Measurements from ENCODE around the gene CMTM2. TPM values are rescaled to one million over a fixed set of nuclear protein-coding genes. Genes with fewer than 3 reads are reported as not detected.

CMTM2 gene
- total and polyA plus RNA-seq, 9 of the 15 experiments (the other 6 are each of a cell fraction or from before 2014, with no cell fraction given): not detected

- no peak for TF ChIP-seq ZNF280B (CRISPR knock-in tag; IDR thresholded peaks at IDR 0.05)
- TF ChIP-seq ZBED1 (IDR thresholded peaks at IDR 0.05): 0 out of 2 replicates have a peak, but pooled peaks have one; percentile 40
- TF ChIP-seq, protein P1, sequence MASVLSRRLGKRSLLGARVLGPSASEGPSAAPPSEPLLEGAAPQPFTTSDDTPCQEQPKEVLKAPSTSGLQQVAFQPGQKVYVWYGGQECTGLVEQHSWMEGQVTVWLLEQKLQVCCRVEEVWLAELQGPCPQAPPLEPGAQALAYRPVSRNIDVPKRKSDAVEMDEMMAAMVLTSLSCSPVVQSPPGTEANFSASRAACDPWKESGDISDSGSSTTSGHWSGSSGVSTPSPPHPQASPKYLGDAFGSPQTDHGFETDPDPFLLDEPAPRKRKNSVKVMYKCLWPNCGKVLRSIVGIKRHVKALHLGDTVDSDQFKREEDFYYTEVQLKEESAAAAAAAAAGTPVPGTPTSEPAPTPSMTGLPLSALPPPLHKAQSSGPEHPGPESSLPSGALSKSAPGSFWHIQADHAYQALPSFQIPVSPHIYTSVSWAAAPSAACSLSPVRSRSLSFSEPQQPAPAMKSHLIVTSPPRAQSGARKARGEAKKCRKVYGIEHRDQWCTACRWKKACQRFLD (CRISPR knock-in tag; IDR thresholded peaks at IDR 0.05): no peak
- TF ChIP-seq ZBTB43 (CRISPR knock-in tag; IDR thresholded peaks at IDR 0.05): no peak
- TF ChIP-seq JUNB (CRISPR knock-in tag; conservative IDR thresholded peaks at IDR 0.05): no peak
- TF ChIP-seq ZNF507 (tag; conservative IDR thresholded peaks at IDR 0.05): no peak
- TF ChIP-seq, protein P2, sequence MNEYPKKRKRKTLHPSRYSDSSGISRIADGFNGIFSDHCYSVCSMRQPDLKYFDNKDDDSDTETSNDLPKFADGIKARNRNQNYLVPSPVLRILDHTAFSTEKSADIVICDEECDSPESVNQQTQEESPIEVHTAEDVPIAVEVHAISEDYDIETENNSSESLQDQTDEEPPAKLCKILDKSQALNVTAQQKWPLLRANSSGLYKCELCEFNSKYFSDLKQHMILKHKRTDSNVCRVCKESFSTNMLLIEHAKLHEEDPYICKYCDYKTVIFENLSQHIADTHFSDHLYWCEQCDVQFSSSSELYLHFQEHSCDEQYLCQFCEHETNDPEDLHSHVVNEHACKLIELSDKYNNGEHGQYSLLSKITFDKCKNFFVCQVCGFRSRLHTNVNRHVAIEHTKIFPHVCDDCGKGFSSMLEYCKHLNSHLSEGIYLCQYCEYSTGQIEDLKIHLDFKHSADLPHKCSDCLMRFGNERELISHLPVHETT (CRISPR knock-in tag; conservative IDR thresholded peaks at IDR 0.05 in 1 of 2, IDR thresholded peaks at IDR 0.05 in 1 of 2): peak in 1 of 2 experiments; percentile 54; a peak in 2 of 4 replicates
- no peak for TF ChIP-seq ZNF316 (IDR thresholded peaks at IDR 0.05)
- TF ChIP-seq L3MBTL2 (IDR thresholded peaks at IDR 0.05): peak; percentile 100
- peak; percentile 76 for TF ChIP-seq USF1 (CRISPR knock-in tag; IDR thresholded peaks at IDR 0.05)
- TF ChIP-seq ZFP36 (IDR thresholded peaks at IDR 0.05; ENCODE audit: low read depth, low read length, partially characterized antibody): peak; percentile 26
- peak; percentile 93 for TF ChIP-seq POLR2A (conservative IDR thresholded peaks at IDR 0.05)
- TF ChIP-seq, protein P3, sequence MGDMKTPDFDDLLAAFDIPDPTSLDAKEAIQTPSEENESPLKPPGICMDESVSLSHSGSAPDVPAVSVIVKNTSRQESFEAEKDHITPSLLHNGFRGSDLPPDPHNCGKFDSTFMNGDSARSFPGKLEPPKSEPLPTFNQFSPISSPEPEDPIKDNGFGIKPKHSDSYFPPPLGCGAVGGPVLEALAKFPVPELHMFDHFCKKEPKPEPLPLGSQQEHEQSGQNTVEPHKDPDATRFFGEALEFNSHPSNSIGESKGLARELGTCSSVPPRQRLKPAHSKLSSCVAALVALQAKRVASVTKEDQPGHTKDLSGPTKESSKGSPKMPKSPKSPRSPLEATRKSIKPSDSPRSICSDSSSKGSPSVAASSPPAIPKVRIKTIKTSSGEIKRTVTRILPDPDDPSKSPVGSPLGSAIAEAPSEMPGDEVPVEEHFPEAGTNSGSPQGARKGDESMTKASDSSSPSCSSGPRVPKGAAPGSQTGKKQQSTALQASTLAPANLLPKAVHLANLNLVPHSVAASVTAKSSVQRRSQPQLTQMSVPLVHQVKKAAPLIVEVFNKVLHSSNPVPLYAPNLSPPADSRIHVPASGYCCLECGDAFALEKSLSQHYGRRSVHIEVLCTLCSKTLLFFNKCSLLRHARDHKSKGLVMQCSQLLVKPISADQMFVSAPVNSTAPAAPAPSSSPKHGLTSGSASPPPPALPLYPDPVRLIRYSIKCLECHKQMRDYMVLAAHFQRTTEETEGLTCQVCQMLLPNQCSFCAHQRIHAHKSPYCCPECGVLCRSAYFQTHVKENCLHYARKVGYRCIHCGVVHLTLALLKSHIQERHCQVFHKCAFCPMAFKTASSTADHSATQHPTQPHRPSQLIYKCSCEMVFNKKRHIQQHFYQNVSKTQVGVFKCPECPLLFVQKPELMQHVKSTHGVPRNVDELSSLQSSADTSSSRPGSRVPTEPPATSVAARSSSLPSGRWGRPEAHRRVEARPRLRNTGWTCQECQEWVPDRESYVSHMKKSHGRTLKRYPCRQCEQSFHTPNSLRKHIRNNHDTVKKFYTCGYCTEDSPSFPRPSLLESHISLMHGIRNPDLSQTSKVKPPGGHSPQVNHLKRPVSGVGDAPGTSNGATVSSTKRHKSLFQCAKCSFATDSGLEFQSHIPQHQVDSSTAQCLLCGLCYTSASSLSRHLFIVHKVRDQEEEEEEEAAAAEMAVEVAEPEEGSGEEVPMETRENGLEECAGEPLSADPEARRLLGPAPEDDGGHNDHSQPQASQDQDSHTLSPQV (IDR thresholded peaks at IDR 0.05): peak; percentile 96
- TF ChIP-seq PHB2 (IDR thresholded peaks at IDR 0.05; ENCODE audit: low read depth): no peak
- no peak for TF ChIP-seq ZNF75A (CRISPR knock-in tag; IDR thresholded peaks at IDR 0.05)
- TF ChIP-seq FOXM1 (IDR thresholded peaks at IDR 0.05; ENCODE audit: low read depth): no peak
- TF ChIP-seq FOXM1 (CRISPR knock-in tag; IDR thresholded peaks at IDR 0.05; ENCODE audit: low read depth): peak; percentile 83
Observed at GRCh38 chr16:66552286-66553177, 26.7 kb upstream of the CMTM2 start, which contains the start of gene CKLF (continued).

All from K562 (cell line).